ENCODE results near the gene CDH23.

CDH23 gene

DNA sequence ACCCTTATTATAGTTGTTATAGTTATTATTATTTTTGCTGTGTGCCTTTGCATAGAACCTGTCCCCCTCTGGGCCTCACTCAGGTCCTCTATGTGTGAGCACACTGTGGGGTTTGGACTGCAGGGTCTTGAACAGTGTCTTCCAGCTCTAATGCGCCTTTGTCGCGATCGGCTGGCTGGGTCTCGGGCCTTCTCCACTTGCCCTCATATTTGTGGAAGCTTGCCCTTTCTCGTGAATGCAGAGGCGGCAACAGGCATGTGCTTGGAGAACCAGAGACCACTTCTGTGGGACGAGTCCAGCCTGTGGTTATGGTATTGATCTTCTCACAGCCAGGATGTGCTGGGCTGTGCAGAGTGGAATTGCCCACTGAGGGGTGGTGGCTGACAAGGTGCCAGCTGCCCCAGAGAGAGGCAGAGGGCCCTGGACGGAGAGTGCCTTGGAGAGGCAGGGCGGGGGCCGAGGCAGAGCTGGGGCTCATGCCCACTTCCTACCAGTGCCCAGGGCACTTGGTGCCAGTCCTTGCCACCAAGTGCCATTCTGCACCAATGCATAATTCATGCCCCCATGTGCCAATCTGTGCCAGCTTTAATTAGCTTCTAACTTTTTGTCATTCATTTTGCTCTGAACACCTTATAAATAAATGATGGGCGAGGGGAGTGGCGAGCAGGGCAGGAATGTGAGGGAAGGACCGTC lies 6.8 kb upstream of the CDH23 start:
- Histone ChIP-seq H3K36me3 (ENCODE audit: control insufficient read depth, insufficient read depth, low read length) (no peaks in the 10 kb centered on the region), H3K27me3 (replicated peaks; ENCODE audit: control insufficient read depth, insufficient read depth, low read length) (peaks cover 3% of the 10 kb centered on the region), H3K4me3 (replicated peaks; ENCODE audit: low read depth, low read length) (no peak overlapping the region)
- no peak for DNase-seq (ENCODE audit: extremely low read depth, insufficient read length)
- TF ChIP-seq, protein P1, sequence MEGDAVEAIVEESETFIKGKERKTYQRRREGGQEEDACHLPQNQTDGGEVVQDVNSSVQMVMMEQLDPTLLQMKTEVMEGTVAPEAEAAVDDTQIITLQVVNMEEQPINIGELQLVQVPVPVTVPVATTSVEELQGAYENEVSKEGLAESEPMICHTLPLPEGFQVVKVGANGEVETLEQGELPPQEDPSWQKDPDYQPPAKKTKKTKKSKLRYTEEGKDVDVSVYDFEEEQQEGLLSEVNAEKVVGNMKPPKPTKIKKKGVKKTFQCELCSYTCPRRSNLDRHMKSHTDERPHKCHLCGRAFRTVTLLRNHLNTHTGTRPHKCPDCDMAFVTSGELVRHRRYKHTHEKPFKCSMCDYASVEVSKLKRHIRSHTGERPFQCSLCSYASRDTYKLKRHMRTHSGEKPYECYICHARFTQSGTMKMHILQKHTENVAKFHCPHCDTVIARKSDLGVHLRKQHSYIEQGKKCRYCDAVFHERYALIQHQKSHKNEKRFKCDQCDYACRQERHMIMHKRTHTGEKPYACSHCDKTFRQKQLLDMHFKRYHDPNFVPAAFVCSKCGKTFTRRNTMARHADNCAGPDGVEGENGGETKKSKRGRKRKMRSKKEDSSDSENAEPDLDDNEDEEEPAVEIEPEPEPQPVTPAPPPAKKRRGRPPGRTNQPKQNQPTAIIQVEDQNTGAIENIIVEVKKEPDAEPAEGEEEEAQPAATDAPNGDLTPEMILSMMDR (IDR thresholded peaks at IDR 0.05; ENCODE audit: insufficient read depth, low read length, poor library complexity, severe bottlenecking), result no peak

- no peak for DNase-seq (ENCODE audit: extremely low read depth, insufficient read length)
- peaks cover 3% of the 10 kb centered on the region for H3K27me3 ChIP-seq (replicated peaks; ENCODE audit: control insufficient read depth, insufficient read depth, low read length)
- H3K36me3 ChIP-seq (ENCODE audit: control insufficient read depth, insufficient read depth, low read length), result no peaks in the 10 kb centered on the region
- H3K4me3 ChIP-seq (replicated peaks; ENCODE audit: low read depth, low read length), result no peak overlapping the region
- TF ChIP-seq, protein P1 (IDR thresholded peaks at IDR 0.05; ENCODE audit: insufficient read depth, low read length, poor library complexity, severe bottlenecking), result no peak
Measured at GRCh38 chr10:71390461-71390835, 6.3 kb upstream of the CDH23 start.

GRCh38 chr10:71390921-71391690 lies 5.6 kb upstream of the CDH23 start:
- TF ChIP-seq, protein P1 (IDR thresholded peaks at IDR 0.05; ENCODE audit: insufficient read depth, low read length, poor library complexity, severe bottlenecking), result no peak
- H3K27me3 ChIP-seq (replicated peaks; ENCODE audit: control insufficient read depth, insufficient read depth, low read length), result peaks cover 4% of the 10 kb centered on the region
- DNase-seq (ENCODE audit: extremely low read depth, insufficient read length), result no peak
- no peak overlapping the region for H3K4me3 ChIP-seq (replicated peaks; ENCODE audit: low read depth, low read length)
- no peaks in the 10 kb centered on the region for H3K36me3 ChIP-seq (ENCODE audit: control insufficient read depth, insufficient read depth, low read length)

- no peak overlapping the region for H3K4me3 ChIP-seq (replicated peaks; ENCODE audit: low read depth, low read length)
- peaks cover 5% of the 10 kb centered on the region for H3K27me3 ChIP-seq (replicated peaks; ENCODE audit: control insufficient read depth, insufficient read depth, low read length)
- H3K36me3 ChIP-seq (ENCODE audit: control insufficient read depth, insufficient read depth, low read length), result no peaks in the 10 kb centered on the region
- no peak for DNase-seq (ENCODE audit: extremely low read depth, insufficient read length)
- TF ChIP-seq, protein P1 (IDR thresholded peaks at IDR 0.05; ENCODE audit: insufficient read depth, low read length, poor library complexity, severe bottlenecking), result no peak
Measured at GRCh38 chr10:71391701-71392100, 5.0 kb upstream of the CDH23 start.

DNA sequence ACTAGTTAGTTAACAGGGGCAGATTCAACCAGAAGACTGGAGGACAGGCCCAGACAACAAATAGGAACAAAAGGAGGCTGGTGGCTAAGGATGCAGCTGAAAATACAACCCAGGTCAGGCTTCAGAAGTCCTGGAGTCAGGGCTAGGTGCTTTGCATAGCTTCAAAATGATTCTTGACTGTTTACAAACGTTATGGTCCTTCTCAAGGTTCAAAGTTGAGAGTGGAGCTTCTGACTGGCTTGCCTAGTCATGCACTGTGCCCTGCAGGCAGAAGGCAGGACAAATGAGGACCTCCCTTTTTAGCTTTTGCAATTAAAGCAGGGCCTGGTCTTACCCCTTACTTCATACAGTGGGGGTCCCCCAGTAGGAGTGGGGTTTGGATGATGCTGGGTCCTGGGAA lies 4.4 kb upstream of the CDH23 start:
- Histone ChIP-seq H3K27me3 (replicated peaks; ENCODE audit: control insufficient read depth, insufficient read depth, low read length) (peaks cover 5% of the 10 kb centered on the region), H3K36me3 (ENCODE audit: control insufficient read depth, insufficient read depth, low read length) (no peaks in the 10 kb centered on the region), H3K4me3 (replicated peaks; ENCODE audit: low read depth, low read length) (no peak overlapping the region)
- DNase-seq (ENCODE audit: extremely low read depth, insufficient read length), result no peak
- TF ChIP-seq, protein P1 (IDR thresholded peaks at IDR 0.05; ENCODE audit: insufficient read depth, low read length, poor library complexity, severe bottlenecking), result no peak
